ENCODE data around the gene KIAA1328.

- TF ChIP-seq RAD21 (IDR thresholded peaks at IDR 0.05) (no peak), CTCF (IDR thresholded peaks at IDR 0.05; ENCODE audit: low read depth, low read length, missing input control) (no peak), YY1 (IDR thresholded peaks at IDR 0.05) (no peak), MAX (IDR thresholded peaks at IDR 0.05) (no peak), SP1 (IDR thresholded peaks at IDR 0.05) (no peak), ZBTB33 (IDR thresholded peaks at IDR 0.05) (no peak), ATF3 (IDR thresholded peaks at IDR 0.05) (no peak), GABPA (IDR thresholded peaks at IDR 0.05 in 1 of 2, conservative IDR thresholded peaks at IDR 0.05 in 1 of 2) (no peak), REST (IDR thresholded peaks at IDR 0.05) (no peak)
Measured at GRCh38 chr18:37033419-37033818, 204.5 kb downstream of the KIAA1328 start.
